Stimulated activated naive CD8-positive, alpha-beta T cell treated with anti-CD3 and anti-CD28 coated beads, Interleukin-15, amount 100 ng/mL, for 72 hours (primary cell): ENCODE data around the gene PTRH1.
"Not testable (repeated sequence)": the region's sequence is repeated elsewhere in the genome, so short reads cannot be mapped to it uniquely, and the experiment has no call there.

Experiments used
- ATAC-seq: fragments of 150-1000 bp; cut with Tn5 transposase; 2 replicates; pipeline ENCODE4 v1.10.0; 2021; ENCODE audit warnings: mild to moderate bottlenecking, moderate library complexity
- DNase-seq, 2 donors: peaks; one replicate each; pipeline ENCODE4 v3.0.0; 2021 to 2022
- H3K27ac Mint-ChIP-seq, 2 donors: one replicate each; pipeline ENCODE4 v1.8.0; 2022; ENCODE audit warnings: mild to moderate bottlenecking in 2 of 2, mixed read lengths in 2 of 2, moderate library complexity in 2 of 2
- H3K27me3 Mint-ChIP-seq: one replicate; pipeline ENCODE4 v1.8.0; 2022; ENCODE audit warnings: mixed read lengths
- H3K4me1 Mint-ChIP-seq: one replicate; pipeline ENCODE4 v1.8.0; 2022; ENCODE audit warnings: mild to moderate bottlenecking, mixed read lengths
- H3K4me3 Mint-ChIP-seq, 2 donors: one replicate each; pipeline ENCODE4 v1.8.0; 2022; ENCODE audit warnings: mild to moderate bottlenecking in 2 of 2, mixed read lengths in 2 of 2, moderate library complexity in 1 of 2
- H3K9me3 Mint-ChIP-seq, 2 donors: one replicate each; pipeline ENCODE4 v1.8.0; 2022; ENCODE audit warnings: mixed read lengths in 2 of 2

The PTRH1 gene

GRCh38 chr9:127715470-127716337 lies at the start of gene PTRH1, which contains the start of gene TTC16:
PTRH1 (minus strand) TSS chr9:127715663; CDS start chr9:127715639, 24 bp downstream.
TTC16 (plus strand) TSS chr9:127716079; CDS start chr9:127716146, 67 bp downstream.
- Mint-ChIP-seq H3K27me3 (no peaks in the 10 kb centered on the region), H3K4me3 (peak within 1 kb of the TSS; percentile 98 to 99), H3K9me3 (no peaks in the 10 kb centered on the region), H3K27ac (peak within 1 kb of the TSS; percentile 97 to 99), H3K4me1 (peaks cover 65% of the 10 kb centered on the region)
- peak; percentile 94 for ATAC-seq
- peak; percentile 96 for DNase-seq

GRCh38 chr9:127763918-127764384 lies 48.5 kb upstream of the PTRH1 start:
- Mint-ChIP-seq H3K4me1 (peaks cover 68% of the 10 kb centered on the region), H3K27ac (peak overlapping the region in 1 of 2 donors; percentile 24), H3K4me3 (no peak overlapping the region), H3K27me3 (no peaks in the 10 kb centered on the region), H3K9me3 (no peaks in the 10 kb centered on the region)
- peak; percentile 55 for ATAC-seq
- no peak for DNase-seq

GRCh38 chr9:127762111-127762676 lies 46.7 kb upstream of the PTRH1 start:
- Mint-ChIP-seq H3K4me3 (no peak overlapping the region), H3K27ac (no peak overlapping the region), H3K9me3 (no peaks in the 10 kb centered on the region), H3K4me1 (peaks cover 56% of the 10 kb centered on the region), H3K27me3 (no peaks in the 10 kb centered on the region)
- no peak for DNase-seq
- peak; percentile 22 for ATAC-seq

GRCh38 chr9:127761491-127761956 lies 46.1 kb upstream of the PTRH1 start:
- Mint-ChIP-seq H3K4me3 (no peak overlapping the region), H3K4me1 (peaks cover 50% of the 10 kb centered on the region), H3K27me3 (no peaks in the 10 kb centered on the region), H3K27ac (no peak overlapping the region), H3K9me3 (no peaks in the 10 kb centered on the region)
- DNase-seq = no peak
- no peak for ATAC-seq

GRCh38 chr9:127761061-127761460 lies 45.6 kb upstream of the PTRH1 start:
- H3K4me1 Mint-ChIP-seq = peaks cover 45% of the 10 kb centered on the region
- no peak for ATAC-seq
- no peaks in the 10 kb centered on the region for H3K9me3 Mint-ChIP-seq
- no peak overlapping the region for H3K4me3 Mint-ChIP-seq
- H3K27ac Mint-ChIP-seq = peak overlapping the region in 1 of 2 donors; percentile 48
- no peaks in the 10 kb centered on the region for H3K27me3 Mint-ChIP-seq
- no peak for DNase-seq

GRCh38 chr9:127758843-127759242 lies 43.4 kb upstream of the PTRH1 start:
- Mint-ChIP-seq H3K27me3 (no peaks in the 10 kb centered on the region), H3K4me3 (no peak overlapping the region), H3K4me1 (peaks cover 23% of the 10 kb centered on the region), H3K27ac (peak overlapping the region in 1 of 2 donors; percentile 75), H3K9me3 (no peaks in the 10 kb centered on the region)
- DNase-seq (no peak), ATAC-seq (no peak)

- H3K4me3 Mint-ChIP-seq, DNase-seq, H3K9me3 Mint-ChIP-seq, ATAC-seq, H3K27me3 Mint-ChIP-seq: not testable (repeated sequence)
- H3K4me1 Mint-ChIP-seq = peaks cover 12% of the 10 kb centered on the region
- H3K27ac Mint-ChIP-seq = peak overlapping the region; percentile 65 to 71
Observed at GRCh38 chr9:127756776-127757175, 41.3 kb upstream of the PTRH1 start.

GRCh38 chr9:127756233-127756632 lies 40.8 kb upstream of the PTRH1 start:
- Mint-ChIP-seq H3K27ac (no peak overlapping the region), H3K27me3 (no peaks in the 10 kb centered on the region), H3K4me3 (no peak overlapping the region), H3K9me3 (no peaks in the 10 kb centered on the region), H3K4me1 (peaks cover 16% of the 10 kb centered on the region)
- DNase-seq (no peak), ATAC-seq (no peak)

- Mint-ChIP-seq H3K27me3 (no peaks in the 10 kb centered on the region), H3K4me3 (no peak overlapping the region), H3K27ac (peak overlapping the region in 1 of 2 donors; percentile 54), H3K4me1 (peaks cover 17% of the 10 kb centered on the region), H3K9me3 (no peaks in the 10 kb centered on the region)
- DNase-seq = no peak
- peak; percentile 63 for ATAC-seq
Observed at GRCh38 chr9:127755061-127756060, 39.9 kb upstream of the PTRH1 start.

GRCh38 chr9:127754099-127755060 lies 38.9 kb upstream of the PTRH1 start:
- ATAC-seq = peak; percentile 60
- no peak overlapping the region for H3K27ac Mint-ChIP-seq

GRCh38 chr9:127753622-127754021 lies 38.2 kb upstream of the PTRH1 start:
- Mint-ChIP-seq H3K27ac (no peak overlapping the region), H3K9me3 (no peaks in the 10 kb centered on the region), H3K27me3 (no peaks in the 10 kb centered on the region), H3K4me1 (peaks cover 20% of the 10 kb centered on the region), H3K4me3 (no peak overlapping the region)
- DNase-seq (no peak), ATAC-seq (no peak)

More at GRCh38 chr9:127754099-127755060, 38.9 kb upstream of the PTRH1 start:
- Mint-ChIP-seq H3K4me1 (peaks cover 18% of the 10 kb centered on the region), H3K4me3 (no peak overlapping the region), H3K27me3 (no peaks in the 10 kb centered on the region), H3K9me3 (no peaks in the 10 kb centered on the region)
- no peak for DNase-seq

GRCh38 chr9:127753148-127753547 lies 37.7 kb upstream of the PTRH1 start:
- Mint-ChIP-seq H3K4me1 (peaks cover 22% of the 10 kb centered on the region), H3K27ac (no peak overlapping the region), H3K9me3 (no peaks in the 10 kb centered on the region), H3K27me3 (no peaks in the 10 kb centered on the region), H3K4me3 (no peak overlapping the region)
- ATAC-seq (no peak), DNase-seq (no peak)

GRCh38 chr9:127751269-127752054 lies 36.0 kb upstream of the PTRH1 start:
- peak overlapping the region in 1 of 2 donors; percentile 82 for H3K27ac Mint-ChIP-seq

More at GRCh38 chr9:127751269-127752054, 36.0 kb upstream of the PTRH1 start:
- Mint-ChIP-seq H3K4me1 (peaks cover 39% of the 10 kb centered on the region), H3K4me3 (no peak overlapping the region), H3K9me3 (no peaks in the 10 kb centered on the region), H3K27me3 (no peaks in the 10 kb centered on the region)
- no peak for DNase-seq
- no peak for ATAC-seq
